GM12873 (cell line): ENCODE measurements around the gene PGM1.

ENCODE experiments used
- TF ChIP-seq, protein P1 (sequence below): IDR thresholded peaks from 2 replicates; pipeline ENCODE4 v1.5.1; 2012; ENCODE audit warnings: low read depth, mild to moderate bottlenecking, moderate library complexity, low read length, control low read depth; ENCODE audit not compliant: insufficient read depth; ENCODE audit errors: missing control alignments

PGM1 gene

DNA sequence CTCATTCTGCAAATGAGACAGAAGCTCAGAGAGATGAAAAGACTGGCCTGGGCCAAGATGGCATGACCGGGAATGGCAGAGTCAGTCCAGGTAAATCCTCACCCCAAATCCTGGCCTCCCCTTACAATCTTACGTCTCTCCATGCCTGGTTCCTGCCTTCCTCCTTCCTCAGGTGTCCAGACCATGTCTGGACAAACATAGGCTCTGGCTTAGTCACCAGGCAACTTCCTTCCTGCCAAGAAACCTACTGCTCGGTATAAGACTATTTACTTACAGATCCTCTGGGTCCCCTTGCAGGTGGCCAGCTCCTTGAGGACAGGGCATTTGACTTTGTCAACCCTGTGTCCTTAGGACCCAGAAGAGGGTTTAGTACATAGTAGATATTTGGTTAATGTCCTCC lies 111.2 kb downstream of the PGM1 start:
- TF ChIP-seq, protein P1, sequence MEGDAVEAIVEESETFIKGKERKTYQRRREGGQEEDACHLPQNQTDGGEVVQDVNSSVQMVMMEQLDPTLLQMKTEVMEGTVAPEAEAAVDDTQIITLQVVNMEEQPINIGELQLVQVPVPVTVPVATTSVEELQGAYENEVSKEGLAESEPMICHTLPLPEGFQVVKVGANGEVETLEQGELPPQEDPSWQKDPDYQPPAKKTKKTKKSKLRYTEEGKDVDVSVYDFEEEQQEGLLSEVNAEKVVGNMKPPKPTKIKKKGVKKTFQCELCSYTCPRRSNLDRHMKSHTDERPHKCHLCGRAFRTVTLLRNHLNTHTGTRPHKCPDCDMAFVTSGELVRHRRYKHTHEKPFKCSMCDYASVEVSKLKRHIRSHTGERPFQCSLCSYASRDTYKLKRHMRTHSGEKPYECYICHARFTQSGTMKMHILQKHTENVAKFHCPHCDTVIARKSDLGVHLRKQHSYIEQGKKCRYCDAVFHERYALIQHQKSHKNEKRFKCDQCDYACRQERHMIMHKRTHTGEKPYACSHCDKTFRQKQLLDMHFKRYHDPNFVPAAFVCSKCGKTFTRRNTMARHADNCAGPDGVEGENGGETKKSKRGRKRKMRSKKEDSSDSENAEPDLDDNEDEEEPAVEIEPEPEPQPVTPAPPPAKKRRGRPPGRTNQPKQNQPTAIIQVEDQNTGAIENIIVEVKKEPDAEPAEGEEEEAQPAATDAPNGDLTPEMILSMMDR = no peak

DNA sequence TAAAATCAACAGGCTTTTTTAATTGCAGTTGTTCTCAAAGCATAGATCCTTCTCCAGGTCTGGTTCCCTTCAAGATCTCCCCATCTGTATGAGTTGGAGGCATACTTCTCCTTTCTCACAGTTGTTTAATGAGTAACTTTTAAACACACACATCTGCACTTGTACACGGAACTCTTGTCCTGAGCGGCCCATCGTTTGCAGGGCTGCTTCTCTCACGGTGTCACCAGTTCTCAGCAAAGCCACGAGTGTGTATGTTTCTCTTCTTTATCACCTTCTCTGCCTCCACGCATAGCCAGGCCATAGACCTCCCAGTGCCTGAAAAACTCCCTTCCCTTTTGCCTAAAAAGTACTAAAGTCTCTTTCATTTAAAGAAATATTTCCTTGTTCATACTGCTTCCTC lies 111.9 kb downstream of the PGM1 start:
- TF ChIP-seq, protein P1 = no peak

- TF ChIP-seq, protein P1 = no peak
Observed at GRCh38 chr1:63709267-63709828, 116.1 kb downstream of the PGM1 start.
